SK-N-SH treated with all-trans-retinoic acid at 6 μM for 48 hours (cell line): ENCODE measurements around the gene SRA1.

Experiments used
- ARNTL ChIP-seq: fragments of 450-650 bp; formaldehyde crosslinking; IDR thresholded peaks from 2 replicates; pipeline ENCODE4 v1.5.0; 2020; ENCODE audit warnings: low read depth, mild to moderate bottlenecking, moderate library complexity, borderline replicate concordance
- BACH2 ChIP-seq: fragments of 250-450 bp; sonication (Bioruptor Pico); IDR thresholded peaks from 2 replicates; pipeline ENCODE4 v1.9.0; 2021; ENCODE audit warnings: mild to moderate bottlenecking, borderline replicate concordance
- CREB5 ChIP-seq: fragments of 250-450 bp; sonication (Bioruptor Pico); IDR thresholded peaks from 2 replicates; pipeline ENCODE4 v1.5.1; 2020; ENCODE audit warnings: low read depth, mild to moderate bottlenecking, moderate library complexity
- CSDC2 ChIP-seq: fragments of 250-450 bp; sonication (Bioruptor Pico); IDR thresholded peaks from 2 replicates; pipeline ENCODE4 v1.5.0; 2020; ENCODE audit warnings: mild to moderate bottlenecking, moderate library complexity
- CSRNP3 ChIP-seq: fragments of 250-450 bp; sonication (Bioruptor Pico); IDR thresholded peaks from 2 replicates; pipeline ENCODE4 v1.5.1; 2021; ENCODE audit warnings: mild to moderate bottlenecking, moderate library complexity
- ESRRG ChIP-seq: fragments of 250-450 bp; sonication (Bioruptor Pico); IDR thresholded peaks from 2 replicates; pipeline ENCODE4 v1.6.1; 2021; ENCODE audit warnings: mild to moderate bottlenecking
- ISL1 ChIP-seq: fragments of 250-450 bp; sonication (Bioruptor Pico); IDR thresholded peaks from 2 replicates; pipeline ENCODE4 v2.1.2; 2022; ENCODE audit warnings: mild to moderate bottlenecking, moderate library complexity
- ZFP3 ChIP-seq: fragments of 250-450 bp; sonication (Bioruptor Pico); IDR thresholded peaks from 2 replicates; pipeline ENCODE4 v1.5.0; 2020; ENCODE audit warnings: mild to moderate bottlenecking, moderate library complexity
- ZNF565 ChIP-seq: fragments of 450-650 bp; formaldehyde crosslinking; conservative IDR thresholded peaks from 2 replicates; pipeline ENCODE4 v1.5.0; 2020; ENCODE audit warnings: low read depth, mild to moderate bottlenecking, moderate library complexity
- TF ChIP-seq, protein P1 (sequence below): fragments of 250-450 bp; sonication (Bioruptor Pico); IDR thresholded peaks from 2 replicates; pipeline ENCODE4 v1.8.0; 2020; ENCODE audit warnings: mild to moderate bottlenecking, moderate library complexity, borderline replicate concordance

DNA sequence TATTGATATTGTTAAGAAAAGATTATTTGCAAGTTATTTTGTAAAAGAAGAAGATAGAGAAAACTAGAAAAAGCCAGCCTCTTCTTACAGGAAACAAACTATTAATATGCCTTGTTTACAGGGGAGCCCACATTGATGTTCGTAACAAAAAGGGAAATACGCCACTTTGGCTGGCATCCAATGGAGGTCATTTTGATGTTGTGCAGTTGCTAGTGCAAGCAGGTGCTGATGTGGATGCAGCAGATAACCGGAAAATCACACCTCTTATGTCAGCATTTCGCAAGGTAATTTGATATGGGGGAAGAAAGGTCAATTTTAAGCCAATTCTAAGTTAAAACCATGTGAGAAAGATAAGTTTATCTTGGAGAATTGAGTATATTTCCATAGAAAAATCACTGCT, 47.4 kb downstream of the SRA1 start:
- TF ChIP-seq ZFP3 (CRISPR knock-in tag) (no peak), CREB5 (CRISPR knock-in tag) (no peak), ISL1 (CRISPR knock-in tag) (no peak), CSRNP3 (CRISPR knock-in tag) (no peak), ZNF565 (no peak), ESRRG (no peak), ARNTL (CRISPR knock-in tag) (no peak), CSDC2 (CRISPR knock-in tag) (no peak), BACH2 (CRISPR knock-in tag) (no peak)
- TF ChIP-seq, protein P1, sequence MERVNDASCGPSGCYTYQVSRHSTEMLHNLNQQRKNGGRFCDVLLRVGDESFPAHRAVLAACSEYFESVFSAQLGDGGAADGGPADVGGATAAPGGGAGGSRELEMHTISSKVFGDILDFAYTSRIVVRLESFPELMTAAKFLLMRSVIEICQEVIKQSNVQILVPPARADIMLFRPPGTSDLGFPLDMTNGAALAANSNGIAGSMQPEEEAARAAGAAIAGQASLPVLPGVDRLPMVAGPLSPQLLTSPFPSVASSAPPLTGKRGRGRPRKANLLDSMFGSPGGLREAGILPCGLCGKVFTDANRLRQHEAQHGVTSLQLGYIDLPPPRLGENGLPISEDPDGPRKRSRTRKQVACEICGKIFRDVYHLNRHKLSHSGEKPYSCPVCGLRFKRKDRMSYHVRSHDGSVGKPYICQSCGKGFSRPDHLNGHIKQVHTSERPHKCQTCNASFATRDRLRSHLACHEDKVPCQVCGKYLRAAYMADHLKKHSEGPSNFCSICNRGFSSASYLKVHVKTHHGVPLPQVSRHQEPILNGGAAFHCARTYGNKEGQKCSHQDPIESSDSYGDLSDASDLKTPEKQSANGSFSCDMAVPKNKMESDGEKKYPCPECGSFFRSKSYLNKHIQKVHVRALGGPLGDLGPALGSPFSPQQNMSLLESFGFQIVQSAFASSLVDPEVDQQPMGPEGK (CRISPR knock-in tag), result no peak
